HG03460 (cell line): ENCODE data around the gene PTPRC.
A peak's percentile ranks its signal among the peaks of the same experiment; 100 is the strongest.

Experiments
- ATAC-seq: cut with Tn5 transposase; IDR thresholded peaks from one replicate; pipeline ENCODE4 v1.9.1; 2021; ENCODE audit not compliant: unreplicated experiment

PTPRC gene

DNA sequence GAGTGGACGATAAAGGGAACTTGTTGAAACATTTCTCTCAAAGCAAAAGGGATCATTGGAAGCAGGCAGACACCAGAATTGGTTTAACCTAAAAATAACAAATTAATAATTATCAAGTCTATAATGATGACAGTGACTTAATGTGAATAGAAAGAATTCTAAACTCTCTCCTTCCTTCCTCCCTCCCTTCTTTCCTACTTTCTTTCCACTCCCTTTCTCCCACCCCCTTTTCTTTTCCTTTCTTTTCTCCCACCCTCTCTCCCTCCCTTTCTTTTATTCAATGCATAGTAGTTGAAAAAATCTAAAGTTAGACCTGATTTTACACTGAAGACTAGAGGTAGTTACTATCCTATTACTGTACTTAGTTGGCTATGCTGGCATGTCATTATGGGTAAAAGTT lies 55.7 kb downstream of the PTPRC start:
- ATAC-seq = no peak

DNA sequence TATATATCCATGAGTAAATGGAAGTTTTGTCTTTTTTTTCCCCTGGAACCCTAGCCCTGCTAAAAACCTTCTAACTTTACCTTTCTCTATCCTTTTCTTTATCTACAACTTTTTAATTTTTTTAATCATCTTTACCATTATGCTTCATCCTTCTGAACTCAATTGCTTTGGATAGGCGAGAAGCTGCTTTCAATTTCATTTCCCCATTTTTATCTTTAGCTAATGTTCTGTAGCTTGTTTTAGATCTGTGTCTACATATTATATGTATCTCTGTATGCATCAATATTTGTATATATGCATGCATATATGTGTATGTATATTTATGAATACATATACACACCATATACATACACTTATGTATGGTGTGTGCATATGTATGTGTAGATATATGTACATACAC lies 57.4 kb downstream of the PTPRC start:
- ATAC-seq = no peak

DNA sequence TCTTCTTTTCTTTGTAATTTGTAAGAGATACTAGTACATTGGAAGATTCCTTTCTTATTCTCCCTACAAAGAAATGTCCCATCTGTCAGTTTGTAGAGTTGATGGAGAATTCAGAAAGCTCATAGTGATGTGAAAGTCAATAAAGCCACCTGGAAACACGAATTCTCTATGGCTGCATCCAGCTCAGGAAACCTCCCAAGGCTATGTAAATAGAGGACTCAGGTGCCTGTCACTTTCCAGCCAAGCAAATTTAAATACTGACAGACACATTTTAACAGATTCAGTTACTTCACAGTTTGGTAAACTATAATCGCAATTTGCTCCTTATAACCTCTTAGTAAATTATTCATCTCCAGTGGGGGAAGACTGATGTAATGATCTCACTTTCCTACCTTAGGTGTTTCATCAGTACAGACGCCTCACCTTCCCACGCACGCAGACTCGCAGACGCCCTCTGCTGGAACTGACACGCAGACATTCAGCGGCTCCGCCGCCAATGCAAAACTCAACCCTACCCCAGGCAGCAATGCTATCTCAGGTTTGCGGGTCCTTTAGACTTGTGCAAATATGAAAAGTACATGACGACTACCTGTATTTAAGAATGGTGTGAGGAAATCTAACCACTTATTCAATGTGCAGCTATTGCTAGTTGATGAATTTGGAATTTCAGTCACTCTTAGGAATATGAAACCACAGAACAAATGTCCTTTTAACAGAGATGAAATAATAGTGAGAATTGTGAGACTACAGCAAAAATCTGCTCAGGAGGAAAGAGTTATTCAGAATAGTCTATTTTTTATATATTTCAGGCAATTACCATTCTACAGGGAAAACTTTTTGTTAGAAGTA lies 60.6 kb downstream of the PTPRC start:
- ATAC-seq = no peak

DNA sequence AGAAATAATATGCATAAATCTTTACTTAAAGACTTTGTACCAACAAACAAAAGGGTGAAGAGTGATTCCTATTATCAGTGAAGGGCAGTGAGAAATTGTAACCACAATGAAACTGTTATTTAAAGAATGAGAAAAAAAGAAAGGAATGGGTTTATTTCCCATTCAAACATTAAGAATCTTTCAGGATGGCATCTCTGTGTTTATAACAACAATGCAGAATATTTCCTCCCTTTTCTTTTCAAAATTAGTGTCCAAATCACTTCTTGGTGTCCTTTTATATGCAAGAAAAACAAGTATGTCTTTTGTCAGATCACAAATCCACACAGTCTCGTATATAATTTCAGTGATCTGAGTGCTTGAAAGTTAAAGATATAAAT lies 61.2 kb downstream of the PTPRC start:
- no peak for ATAC-seq

DNA sequence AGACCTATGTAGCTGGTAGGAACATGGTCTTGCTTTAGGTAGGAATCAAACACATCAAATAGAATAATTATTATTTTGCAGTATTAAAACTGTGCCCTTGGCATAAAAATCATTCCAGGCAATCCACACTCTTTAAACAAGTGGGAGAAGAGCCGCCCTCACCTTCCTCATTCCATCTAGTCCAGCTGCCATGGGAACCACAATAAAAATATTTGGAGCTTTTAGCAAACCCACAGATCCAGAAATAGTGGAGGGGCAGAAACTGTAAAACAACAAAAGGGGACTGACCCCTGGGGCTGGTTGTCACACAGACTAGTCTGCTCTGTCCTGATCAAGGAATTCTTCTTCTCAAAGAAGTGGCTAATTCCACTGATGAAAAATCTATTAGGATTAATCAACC lies 61.6 kb downstream of the PTPRC start:
- no peak for ATAC-seq

DNA sequence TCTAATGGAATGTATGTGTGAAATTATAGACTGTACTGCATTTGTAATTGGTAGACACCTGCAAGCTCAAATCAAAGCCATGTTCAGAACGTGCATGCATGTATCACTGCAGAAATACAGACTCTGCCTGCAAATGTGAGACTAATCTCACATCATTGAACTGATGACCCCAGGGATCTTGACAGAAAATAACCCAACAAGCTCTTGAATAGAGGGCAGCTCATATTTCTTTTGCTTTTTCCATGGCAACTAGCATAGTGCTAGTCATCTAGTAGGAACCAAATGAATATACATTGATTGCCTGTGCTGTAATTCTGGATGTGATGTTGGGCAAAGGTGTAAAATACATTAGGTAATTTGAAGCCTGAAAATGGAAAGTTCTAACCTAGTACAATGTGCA lies 62.4 kb downstream of the PTPRC start:
- ATAC-seq = no peak

DNA sequence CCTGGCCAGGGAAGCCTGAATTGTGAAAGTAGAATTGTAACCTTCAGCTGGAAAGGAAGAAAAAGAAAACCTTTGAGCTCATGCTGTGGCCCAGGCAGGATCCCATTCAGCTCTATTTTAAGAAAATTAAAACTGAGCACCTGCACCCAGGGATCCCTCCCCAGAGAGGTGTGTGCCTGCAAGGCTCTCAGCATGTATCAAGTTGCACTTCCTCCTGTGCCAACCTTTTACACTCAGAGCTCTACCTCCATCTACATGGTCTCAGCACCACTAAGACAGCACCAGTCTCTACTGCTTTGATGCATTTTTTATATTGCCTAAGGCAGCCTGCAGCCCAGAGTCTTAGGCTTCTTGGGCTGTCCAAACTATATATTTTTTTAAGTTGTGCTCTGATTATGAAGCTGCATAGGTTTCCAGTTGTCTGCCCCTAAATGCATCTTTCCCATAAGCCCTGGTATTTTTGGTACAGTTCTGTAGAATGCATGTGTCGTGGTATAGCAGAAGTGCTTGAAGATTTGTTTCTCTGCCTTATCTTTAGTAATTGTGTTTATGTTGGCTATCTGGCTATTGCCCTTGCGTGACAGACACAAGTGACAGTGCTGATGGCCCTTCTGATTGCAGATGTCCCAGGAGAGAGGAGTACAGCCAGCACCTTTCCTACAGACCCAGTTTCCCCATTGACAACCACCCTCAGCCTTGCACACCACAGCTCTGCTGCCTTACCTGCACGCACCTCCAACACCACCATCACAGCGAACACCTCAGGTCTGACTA lies 63.1 kb downstream of the PTPRC start:
- ATAC-seq = no peak

DNA sequence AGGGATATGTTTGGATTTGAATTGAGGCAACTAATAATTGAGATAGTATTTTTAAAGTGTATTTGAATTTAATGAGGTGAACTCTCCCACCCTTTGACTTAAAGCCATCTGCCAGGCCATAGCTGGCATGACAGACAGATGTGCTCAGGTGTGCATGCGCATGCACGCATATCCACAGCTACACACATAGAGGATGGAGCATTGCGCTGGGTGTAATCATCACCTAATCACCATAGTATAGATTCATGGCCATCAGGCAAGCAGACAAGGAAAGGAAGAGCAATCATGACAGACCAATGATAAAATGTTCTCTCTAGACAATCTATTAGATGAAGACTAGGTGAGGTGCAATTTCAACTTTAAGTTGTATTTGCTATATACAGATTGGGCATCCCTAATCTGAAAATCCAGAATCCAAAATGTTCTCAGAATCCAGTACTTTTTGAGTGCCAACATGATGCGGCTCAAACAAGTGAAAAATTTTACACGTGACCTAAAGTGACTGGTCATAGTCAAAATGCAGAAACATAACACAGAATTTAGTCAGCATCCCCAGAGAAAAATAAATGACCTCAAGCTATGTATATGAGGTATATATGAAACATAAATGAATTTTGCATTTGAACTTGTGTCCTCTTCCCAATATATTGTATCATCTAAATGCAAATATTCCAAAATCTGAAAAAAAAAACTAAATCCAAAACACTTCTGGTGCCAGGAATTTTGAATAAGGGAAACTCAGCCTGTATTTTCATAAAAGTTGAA lies 70.1 kb downstream of the PTPRC start:
- ATAC-seq = no peak

DNA sequence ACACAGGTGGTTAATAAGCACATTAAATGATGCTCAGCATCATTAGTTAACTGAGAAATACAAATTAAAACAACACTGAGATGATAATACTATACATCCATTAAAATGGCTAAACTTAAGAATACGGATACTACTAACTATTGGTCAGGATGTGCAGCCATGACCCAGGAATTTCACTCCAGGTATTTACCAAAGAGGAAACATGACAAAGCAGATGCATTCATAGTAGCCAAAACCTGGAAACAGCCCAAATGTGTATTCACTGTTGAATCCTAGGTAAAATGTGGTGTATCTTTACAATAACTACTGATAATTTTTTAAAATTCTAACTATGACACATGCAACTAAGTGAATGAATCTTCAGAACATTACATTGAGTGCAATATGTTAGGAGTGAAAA lies 73.0 kb downstream of the PTPRC start:
- ATAC-seq = no peak

DNA sequence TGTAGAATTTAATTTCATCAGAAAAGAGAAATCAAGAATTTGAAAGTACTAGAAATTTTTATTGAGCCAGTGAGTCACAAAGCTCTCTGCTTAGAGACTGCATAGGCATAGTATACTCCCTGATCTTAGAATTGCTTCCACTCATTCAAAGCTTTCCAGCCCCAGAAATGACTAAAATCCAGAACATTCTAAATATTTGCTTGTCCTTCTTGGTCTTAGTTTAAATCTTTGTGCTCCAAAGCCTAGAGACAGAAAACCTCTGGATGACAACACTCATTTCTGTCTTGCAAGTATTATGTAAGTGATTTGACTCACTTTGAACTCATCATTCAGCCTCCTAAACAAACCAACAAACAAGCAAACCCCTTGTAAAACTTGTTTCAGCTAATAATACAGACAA lies 74.2 kb downstream of the PTPRC start:
- ATAC-seq = no peak

DNA sequence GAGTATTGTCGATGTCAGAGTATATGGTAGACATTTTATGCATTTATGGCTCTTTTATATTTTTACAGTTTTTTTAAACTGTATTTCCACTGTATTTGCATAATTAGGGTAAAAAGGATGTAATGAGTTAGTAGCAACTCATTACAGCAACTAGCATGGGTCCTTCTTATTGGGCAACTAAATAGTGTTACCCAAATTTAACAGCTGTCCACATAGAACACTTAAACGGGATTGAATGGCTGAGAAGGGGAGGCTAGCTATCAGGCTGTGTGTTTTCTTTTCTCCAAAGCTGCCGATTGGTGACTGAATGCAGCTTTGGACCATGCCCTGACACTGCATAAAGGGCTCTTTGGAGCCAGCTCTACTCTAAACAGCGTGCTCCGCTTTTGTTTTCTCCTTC lies 75.4 kb downstream of the PTPRC start:
- no peak for ATAC-seq

DNA sequence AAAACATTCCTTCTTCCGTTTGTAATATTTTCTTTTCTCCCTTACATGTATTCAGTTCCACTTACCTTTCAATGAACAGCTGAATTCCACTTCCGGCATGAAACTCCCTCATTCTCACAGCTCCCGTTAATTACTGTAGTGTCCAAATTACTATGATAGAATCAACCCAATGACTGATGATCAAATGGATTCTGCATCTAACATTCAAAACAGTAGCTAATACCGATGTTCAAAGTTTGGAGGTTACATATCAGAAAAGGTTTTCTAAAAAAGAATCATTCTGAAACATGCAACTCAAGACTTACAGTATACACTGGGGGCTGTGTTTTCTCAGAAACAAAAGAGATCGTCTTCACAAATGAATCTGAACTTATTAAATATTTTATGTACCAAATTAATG lies 77.2 kb downstream of the PTPRC start:
- ATAC-seq = no peak

DNA sequence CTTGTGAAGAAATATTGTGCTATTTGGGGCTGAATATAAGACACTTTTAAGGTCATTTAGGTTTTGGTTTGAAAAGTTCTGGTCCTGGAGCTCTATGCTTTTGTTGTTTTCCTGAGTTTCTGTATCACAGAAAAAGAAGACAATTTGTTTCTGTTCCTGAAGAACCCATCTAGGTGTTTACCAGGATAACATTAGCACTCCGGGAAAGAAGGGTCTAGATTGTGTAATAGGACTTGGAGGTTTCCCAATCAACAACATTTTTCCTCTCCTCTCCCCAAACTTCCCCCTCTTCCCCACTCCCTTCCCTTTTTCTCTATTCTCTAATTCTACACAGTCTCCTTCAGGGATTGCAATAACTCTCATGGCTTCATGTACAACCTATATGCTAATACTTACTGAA lies 78.7 kb downstream of the PTPRC start:
- ATAC-seq = no peak

DNA sequence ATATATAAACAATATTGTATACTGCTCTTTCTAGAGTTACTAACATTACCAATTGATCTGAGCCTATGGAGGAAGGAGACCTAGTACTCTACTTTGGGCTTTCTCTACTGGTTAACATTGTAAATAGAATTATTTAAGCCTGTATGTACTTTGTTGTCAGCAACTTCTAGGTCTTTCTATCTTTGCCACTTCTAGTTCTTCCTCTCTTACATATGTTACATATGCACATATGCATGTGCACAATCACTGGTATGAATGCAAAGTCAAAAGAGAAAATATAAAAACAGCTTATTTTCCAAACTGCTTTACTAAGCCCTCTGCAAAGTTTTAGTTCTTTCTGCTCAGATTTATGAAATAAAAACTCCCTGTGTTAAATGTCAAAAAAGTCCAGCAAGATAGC lies 84.3 kb downstream of the PTPRC start:
- ATAC-seq = no peak

DNA sequence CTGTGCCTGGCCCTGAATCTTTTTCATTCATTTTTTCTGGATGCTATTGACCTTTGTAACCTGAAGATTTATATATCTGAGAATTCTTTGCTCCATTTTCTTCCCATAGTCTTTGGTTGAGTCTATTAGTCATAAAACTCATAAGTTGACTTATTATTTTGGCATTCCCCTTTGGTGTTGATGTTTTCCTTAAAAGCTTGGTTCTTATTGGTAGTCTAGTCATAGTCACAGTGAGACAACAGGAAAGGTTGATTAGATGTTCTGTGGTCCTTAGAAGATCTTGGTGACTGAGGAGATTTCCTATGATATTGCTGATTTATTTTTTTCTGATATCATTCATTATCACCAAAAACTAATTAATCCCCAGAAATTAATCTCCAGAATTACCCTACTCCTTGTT lies 86.2 kb downstream of the PTPRC start:
- no peak for ATAC-seq

DNA sequence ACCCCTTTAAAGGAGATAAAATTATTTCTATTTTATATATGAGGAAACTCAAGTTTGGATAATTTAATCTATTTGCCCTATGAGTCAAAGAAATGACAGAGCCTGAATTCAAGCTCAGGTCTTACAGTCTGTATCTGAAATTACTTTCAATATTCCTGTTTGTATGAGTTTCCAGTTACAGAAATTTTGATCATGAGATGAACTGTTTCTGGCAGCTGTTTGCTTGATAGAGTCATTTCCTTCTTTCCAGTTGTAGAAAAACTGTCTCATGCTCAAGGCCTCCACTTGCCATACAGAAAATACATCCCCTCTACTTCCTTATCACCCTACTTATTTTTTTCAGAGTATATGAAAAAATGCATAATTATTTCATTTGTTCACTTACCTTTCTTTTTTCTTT lies 87.6 kb downstream of the PTPRC start:
- no peak for ATAC-seq

DNA sequence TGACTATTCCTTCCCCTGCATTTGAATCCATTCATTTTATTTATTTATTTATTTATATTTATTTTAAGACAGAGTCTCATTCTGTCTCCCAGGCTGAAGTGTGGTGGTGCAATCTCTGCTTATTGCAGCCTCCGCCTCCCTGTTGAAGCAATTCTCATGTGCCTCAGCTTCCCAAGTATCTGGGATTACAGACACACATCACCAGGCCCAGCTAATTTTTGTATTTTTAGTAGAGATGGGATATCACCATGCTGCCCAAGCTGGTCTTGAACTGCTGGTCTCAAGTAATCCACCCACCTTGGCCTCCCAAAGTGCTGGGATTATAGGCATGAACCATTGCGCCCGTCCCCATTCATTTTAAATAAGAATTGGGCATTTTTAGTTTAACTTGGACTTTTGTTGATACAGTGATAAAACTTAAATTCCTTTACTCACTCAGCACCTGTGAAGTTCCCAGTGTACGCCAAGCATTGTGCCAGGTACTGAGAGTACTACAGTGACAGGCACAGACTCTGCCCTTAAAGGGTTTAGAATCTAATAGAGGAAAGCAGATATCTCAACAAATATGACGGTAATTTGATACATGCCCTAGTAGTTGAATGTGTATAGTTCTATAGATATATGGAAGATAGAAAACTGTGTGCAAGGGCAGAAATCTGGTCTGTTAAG lies 90.5 kb downstream of the PTPRC start:
- no peak for ATAC-seq

DNA sequence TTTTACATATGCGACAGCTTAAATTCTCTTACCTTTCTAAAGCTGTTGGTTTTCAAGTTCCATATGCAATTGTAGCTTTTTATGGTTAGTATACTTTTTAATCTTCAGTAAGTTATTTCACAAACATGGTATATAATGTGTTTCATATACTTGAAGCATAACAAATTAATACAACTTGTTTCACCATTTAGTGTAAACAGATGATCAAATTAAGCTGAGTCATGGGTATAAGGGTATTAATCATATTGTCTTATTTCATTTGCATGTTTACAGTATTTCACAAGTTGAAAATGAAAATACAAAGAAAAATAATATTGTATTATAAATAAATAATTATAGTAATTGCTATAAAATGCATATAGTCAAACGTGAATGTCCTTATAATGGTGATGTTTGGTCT lies 92.1 kb downstream of the PTPRC start:
- no peak for ATAC-seq

DNA sequence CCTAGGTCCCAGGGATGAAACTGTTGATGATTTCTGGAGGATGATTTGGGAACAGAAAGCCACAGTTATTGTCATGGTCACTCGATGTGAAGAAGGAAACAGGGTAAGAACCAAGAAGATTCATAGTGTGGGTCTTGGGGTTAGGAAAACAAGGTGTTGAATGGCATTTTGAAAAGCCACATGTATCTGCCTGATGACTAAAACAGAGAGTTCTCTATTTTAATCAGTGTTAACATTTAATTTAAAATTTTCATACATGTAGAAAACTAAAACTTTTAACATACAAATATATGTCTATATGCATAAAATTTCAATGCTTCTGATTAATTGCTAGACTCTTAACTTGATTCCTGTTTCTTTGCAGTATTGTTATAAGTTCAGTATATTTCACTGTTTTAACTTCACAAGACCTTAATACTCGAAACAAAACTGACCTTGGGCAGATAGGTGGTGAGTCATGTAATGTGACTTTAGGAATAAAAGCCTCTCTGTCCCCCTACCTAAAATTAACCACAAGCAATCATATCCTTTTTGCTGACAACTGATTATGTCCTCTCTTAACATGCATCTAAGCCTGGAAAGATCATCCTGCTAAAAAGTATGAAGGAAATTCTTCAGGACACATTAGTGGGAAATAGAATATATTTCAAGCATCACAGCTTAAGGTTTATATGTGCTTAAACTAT lies 95.6 kb downstream of the PTPRC start:
- peak; percentile 94 for ATAC-seq

DNA sequence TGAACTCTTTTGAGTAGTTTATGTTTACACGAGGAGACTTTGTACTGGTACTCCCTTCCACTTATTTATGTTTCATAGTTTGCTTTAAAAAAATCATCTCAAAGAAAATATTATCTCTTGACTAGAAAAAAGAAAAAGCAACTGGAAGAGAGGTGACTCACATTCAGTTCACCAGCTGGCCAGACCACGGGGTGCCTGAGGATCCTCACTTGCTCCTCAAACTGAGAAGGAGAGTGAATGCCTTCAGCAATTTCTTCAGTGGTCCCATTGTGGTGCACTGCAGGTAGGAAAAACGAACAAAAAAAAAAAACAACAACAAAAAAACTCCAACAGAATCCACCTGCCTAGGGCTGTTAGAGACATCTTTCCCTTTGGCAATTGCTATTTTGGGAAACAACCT lies 102.9 kb downstream of the PTPRC start:
- ATAC-seq = no peak

DNA sequence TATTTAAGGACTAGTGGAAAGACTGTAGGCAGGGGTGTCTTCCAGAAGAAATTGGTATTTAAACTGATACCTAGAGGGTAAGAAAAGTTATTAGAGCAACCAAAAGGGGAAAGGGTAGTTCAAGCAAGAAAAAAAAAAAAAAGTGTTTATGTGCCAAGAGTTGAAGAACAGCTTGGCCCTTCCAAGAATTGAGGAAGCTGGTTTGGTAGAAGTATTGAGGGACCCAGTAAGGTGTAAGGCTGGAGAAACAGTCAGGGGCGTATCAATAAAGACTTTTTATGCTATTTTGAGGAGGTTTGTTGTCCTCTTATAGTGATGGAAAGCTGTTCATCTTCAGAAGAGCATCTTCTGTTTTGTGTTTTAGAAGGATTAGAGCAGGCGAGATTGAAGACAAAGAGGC lies 108.3 kb downstream of the PTPRC start:
- ATAC-seq = no peak
